ENCODE data around the gene FKBP5.

FKBP5 gene

DNA sequence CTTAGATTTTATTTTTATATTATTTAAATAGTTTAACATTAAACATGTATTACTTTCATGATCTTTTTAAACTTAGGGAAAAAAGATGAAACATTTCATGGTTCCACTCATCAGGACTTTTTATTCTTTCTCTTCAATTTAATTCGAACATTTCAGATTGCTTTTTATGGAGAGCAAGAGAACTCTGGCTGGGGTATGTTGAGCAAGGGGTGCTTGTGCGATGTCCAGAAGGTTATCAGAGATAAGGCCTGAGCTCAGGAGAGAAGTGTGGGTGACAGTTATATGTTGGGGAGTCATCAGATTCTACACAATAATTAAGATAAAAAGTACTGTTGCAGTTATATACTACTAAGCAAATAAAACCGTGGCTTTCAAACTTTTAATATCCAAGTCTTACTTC lies 37.5 kb downstream of the FKBP5 start:
- DNase-seq, result no peak

GRCh38 chr6:35650015-35650414 lies 38.7 kb downstream of the FKBP5 start:
- DNase-seq, result no peak

DNA sequence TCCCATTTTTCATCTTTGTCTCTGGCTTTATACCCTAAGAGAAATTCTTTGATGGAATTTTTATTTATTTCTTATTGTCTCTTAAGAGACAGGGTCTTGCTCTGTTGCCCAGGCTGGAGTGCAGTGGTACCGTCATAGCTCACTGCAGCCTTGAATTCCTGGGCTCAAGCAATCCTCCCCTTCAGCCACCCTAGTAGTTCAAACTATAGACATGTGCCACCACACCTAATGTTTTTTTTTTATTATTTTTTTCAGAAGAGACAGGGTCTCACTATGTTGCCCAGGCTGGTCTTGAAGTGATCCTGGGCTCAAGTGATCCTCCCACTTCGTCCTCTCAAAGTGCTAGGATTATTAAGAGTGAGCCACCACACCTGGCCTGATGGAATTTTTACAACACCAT lies 40.5 kb downstream of the FKBP5 start:
- DNase-seq, result no peak

DNA sequence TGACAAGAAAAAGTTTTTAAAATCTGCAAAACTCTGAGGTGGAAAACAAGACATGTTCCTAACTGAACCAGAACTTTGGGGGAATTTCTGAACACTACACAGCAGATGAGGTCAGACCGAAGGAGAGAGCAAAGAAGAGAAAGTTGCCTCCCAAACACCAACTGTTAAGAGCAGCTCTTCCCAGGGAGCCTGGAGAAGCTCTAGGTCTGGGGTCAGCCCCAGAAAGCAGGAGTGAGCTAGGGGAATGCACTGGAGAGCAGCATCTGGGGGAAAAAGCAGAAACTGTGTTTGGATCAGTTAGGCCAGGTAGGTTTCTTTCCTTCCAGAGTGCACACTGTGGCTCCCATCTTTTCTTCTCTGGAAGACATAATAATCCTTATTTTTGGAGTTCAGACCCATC lies 41.3 kb downstream of the FKBP5 start:
- no peak for DNase-seq

DNA sequence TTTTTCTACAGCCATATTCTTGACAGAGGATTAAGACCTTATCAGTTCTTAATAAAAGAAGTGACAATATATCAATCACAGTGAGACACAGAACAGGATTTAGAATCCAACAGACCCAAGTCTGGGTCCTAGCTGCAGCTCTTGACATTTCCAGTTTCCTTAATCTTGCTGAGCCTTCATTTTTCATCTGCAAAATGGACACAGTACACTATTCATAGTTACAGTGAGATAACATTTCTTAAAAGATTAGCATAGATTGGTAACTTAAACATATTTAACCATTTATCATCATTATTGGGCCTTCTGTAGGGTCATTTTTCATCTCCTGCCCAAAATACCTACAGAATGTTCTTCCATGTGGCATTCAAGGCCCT lies 45.6 kb downstream of the FKBP5 start:
- no peak for DNase-seq

GRCh38 chr6:35642471-35643161 lies 46.1 kb downstream of the FKBP5 start:
- DNase-seq, result no peak

- DNase-seq, result no peak
These were observed 48.6 kb downstream of the FKBP5 start for GRCh38 chr6:35640017-35640664.

- DNase-seq, result no peak
These were observed 50.0 kb downstream of the FKBP5 start for GRCh38 chr6:35638679-35639078.

DNA sequence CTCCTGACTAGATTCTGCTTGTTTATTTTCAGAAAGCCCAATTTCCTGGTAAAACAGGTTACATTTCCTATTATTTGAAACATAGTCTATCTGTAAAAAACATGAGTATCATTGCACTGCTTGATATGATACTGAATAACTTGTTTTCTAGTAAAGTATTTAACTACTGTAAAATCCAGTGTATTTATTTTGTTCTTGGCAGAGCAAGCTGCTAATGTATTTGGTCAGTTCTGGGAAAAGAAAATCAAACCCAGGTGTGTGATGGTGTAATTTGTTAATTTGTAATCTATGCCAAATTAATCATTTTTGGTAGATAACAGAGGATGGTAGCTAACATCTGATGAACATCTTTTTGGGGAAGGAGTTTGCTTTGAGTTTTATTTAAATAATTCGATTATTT lies 50.8 kb downstream of the FKBP5 start:
- DNase-seq, result no peak

- DNase-seq, result no peak
These were observed 52.8 kb downstream of the FKBP5 start for GRCh38 chr6:35635601-35636597.

GRCh38 chr6:35634316-35634715 lies 54.4 kb downstream of the FKBP5 start:
- no peak for DNase-seq

- DNase-seq, result no peak
These were observed 55.1 kb downstream of the FKBP5 start for GRCh38 chr6:35633579-35634089.

DNA sequence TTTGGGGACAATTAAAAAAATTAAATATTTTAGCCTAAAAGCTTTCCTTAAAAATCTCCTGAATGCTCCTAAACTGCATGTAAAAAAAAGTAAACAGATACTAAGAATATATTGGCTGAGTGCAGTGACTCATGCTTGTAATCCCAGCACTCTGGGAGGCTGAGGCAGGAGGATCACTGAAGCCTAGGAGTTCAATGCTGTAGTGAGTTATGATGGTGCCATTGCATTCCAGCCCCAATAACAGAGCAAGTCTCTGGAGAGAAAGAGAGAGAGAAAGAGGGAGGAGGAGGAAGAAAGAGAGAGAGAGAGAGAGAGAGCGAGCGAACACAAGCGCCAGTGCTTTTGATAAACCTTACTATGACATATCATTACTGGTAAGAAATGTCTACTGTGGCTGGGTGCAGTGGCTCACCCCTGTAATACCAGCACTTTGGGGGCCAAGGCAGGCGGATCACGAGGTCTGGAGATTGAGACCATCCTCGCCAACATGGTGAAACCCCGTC lies 58.8 kb downstream of the FKBP5 start:
- no peak for DNase-seq

GRCh38 chr6:35626401-35626800 lies 62.3 kb downstream of the FKBP5 start:
- DNase-seq, result peak; percentile 34 to 63

- no peak for DNase-seq
These were observed 64.2 kb downstream of the FKBP5 start for GRCh38 chr6:35624341-35625070.

GRCh38 chr6:35622283-35622682 lies 66.4 kb downstream of the FKBP5 start:
- DNase-seq, result no peak

DNA sequence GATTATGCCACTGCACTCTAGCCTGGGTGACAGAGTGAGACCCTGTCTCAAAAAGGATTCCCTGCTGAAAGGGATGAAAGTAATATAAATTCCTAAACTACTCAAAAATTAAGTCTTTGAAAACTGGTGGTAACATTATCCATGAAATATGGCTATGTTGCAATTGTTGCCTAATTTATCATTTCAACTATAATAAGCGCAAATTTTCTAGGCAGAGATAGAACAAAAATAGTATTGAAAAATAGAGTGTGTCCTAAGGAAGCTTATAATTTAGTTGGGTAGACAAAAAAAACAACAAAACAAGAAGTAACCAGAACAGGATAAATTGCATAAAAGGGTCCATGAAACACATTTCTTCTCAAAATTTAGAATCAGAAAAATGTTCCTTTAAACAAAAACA lies 68.0 kb downstream of the FKBP5 start:
- DNase-seq, result no peak

- DNase-seq, result no peak
These were observed 75.0 kb downstream of the FKBP5 start for GRCh38 chr6:35613762-35614161.

GRCh38 chr6:35611240-35611639 lies 77.5 kb downstream of the FKBP5 start:
- DNase-seq, result no peak

GRCh38 chr6:35610830-35611229 lies 77.9 kb downstream of the FKBP5 start:
- no peak for DNase-seq

DNA sequence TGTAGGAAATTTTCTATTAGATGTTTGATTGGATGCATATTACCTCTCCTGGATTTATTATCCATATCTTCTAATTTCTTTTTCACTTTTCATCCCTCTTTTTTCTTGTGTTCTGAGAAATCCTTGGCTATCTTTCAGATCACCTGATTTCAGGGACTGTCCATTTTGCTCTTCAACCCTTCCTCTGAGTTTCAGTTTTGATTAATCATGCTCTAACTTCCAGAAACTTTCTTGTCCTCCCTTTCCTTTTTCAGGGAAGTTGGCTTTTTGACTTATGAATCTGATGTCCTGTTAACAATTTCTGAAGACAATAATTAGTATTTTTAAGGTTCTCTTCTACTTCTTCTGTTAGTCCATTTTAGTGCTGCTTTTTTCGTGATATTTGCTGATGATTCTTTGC lies 79.1 kb downstream of the FKBP5 start:
- DNase-seq, result no peak

- DNase-seq, result no peak
These were observed 81.0 kb downstream of the FKBP5 start for GRCh38 chr6:35607517-35608233.
